IMR-90 (cell line): ENCODE results near the gene MGAT3. TPM values are rescaled to one million over a fixed set of nuclear protein-coding genes. Genes with fewer than 3 reads are reported as not detected.

ENCODE experiments used
- ATAC-seq: fragments of 200-7000 bp; cut with Tn5 transposase; 2 replicates; pipeline ENCODE4 v1.9.1; 2020; ENCODE audit warnings: low read depth, mild to moderate bottlenecking, moderate library complexity
- BruUV-seq: library from RNA; stranded (reverse); fragments of 400-500 nt; replicated peaks from 2 replicates; lab custom pipeline; 2021; lab: Mats Ljungman, UMichigan
- CTCF ChIA-PET: fragments of 300-600 bp; formaldehyde crosslinking; extraction: SDS; loops from one replicate; lab custom pipeline; 2021; ENCODE audit warnings: antibody characterized with exemption; lab: Yijun Ruan, JAX
- POLR2A ChIA-PET: fragments of 300-600 bp; sonication (Branson Sonifier 250); formaldehyde crosslinking; loops from one replicate; lab custom pipeline; 2022; ENCODE audit warnings: antibody characterized with exemption; ENCODE audit not compliant: unreplicated experiment; lab: Charles Lee
- DNase-seq: peaks from one replicate; pipeline ENCODE4 v3.0.0; 2013
- H2AFZ ChIP-seq: replicated peaks from 2 replicates; pipeline ENCODE3; 2013; ENCODE audit warnings: low read length, mild to moderate bottlenecking; ENCODE audit not compliant: poor library complexity
- H2AK5ac ChIP-seq: 2 replicates; pipeline ENCODE4 v1.6.1; 2013; ENCODE audit warnings: low read depth, low read length, inconsistent platforms
- H2AK9ac ChIP-seq: replicated peaks from 2 replicates; pipeline ENCODE3; 2013; ENCODE audit warnings: mild to moderate bottlenecking, low read depth, low read length, moderate library complexity; ENCODE audit not compliant: poor library complexity
- H2BK120ac ChIP-seq: 2 replicates; pipeline ENCODE4 v1.6.1; 2013; ENCODE audit warnings: low read depth, low read length, inconsistent platforms
- H2BK15ac ChIP-seq: 3 replicates; pipeline ENCODE4 v1.6.1; 2013; ENCODE audit warnings: low read depth, low read length, inconsistent platforms
- H2BK20ac ChIP-seq: 2 replicates; pipeline ENCODE4 v1.6.1; 2013; ENCODE audit warnings: low read depth, mild to moderate bottlenecking, inconsistent platforms, low read length, moderate library complexity
- H2BK5ac ChIP-seq: 2 replicates; pipeline ENCODE4 v1.6.1; 2013; ENCODE audit warnings: mild to moderate bottlenecking, low read depth, low read length, inconsistent platforms; ENCODE audit not compliant: poor library complexity, severe bottlenecking
- H3K14ac ChIP-seq: replicated peaks from 2 replicates; pipeline ENCODE4 v1.6.1; 2013; ENCODE audit warnings: low read depth, low read length, inconsistent platforms
- H3K18ac ChIP-seq: 2 replicates; pipeline ENCODE4 v1.6.1; 2013; ENCODE audit warnings: low read depth, low read length, control low read depth
- H3K23ac ChIP-seq: 2 replicates; pipeline ENCODE4 v1.6.1; 2013; ENCODE audit warnings: low read depth, low read length, inconsistent platforms
- H3K27ac ChIP-seq: 2 replicates; pipeline ENCODE4 v1.5.1; 2013; ENCODE audit warnings: mild to moderate bottlenecking, control low read depth, low read length; ENCODE audit not compliant: insufficient read depth
- H3K27me3 ChIP-seq: 2 replicates; pipeline ENCODE4 v1.6.1; 2013; ENCODE audit warnings: low read length; ENCODE audit not compliant: control insufficient read depth, insufficient read depth
- H3K36me3 ChIP-seq: 2 replicates; pipeline ENCODE4 v1.6.1; 2013; ENCODE audit warnings: low read length, mixed read lengths; ENCODE audit not compliant: control insufficient read depth, insufficient read depth
- H3K4ac ChIP-seq: 2 replicates; pipeline ENCODE4 v1.6.1; 2013; ENCODE audit warnings: low read depth, low read length, inconsistent platforms
- H3K4me1 ChIP-seq: 2 replicates; pipeline ENCODE4 v1.6.1; 2013; ENCODE audit warnings: low read length, mixed read lengths; ENCODE audit not compliant: control insufficient read depth, insufficient read depth
- H3K4me2 ChIP-seq: 2 replicates; pipeline ENCODE4 v1.6.1; 2013; ENCODE audit warnings: low read depth, mild to moderate bottlenecking, control low read depth, low read length, moderate library complexity
- H3K4me3 ChIP-seq: 2 replicates; pipeline ENCODE4 v1.5.1; 2013; ENCODE audit warnings: low read depth, mild to moderate bottlenecking, control low read depth, low read length, moderate library complexity; ENCODE audit not compliant: insufficient read depth
- H3K56ac ChIP-seq: 2 replicates; pipeline ENCODE4 v1.6.1; 2013; ENCODE audit warnings: low read length, inconsistent platforms; ENCODE audit not compliant: insufficient read depth; ENCODE audit errors: extremely low read depth
- H3K79me1 ChIP-seq, 2 experiments: 2 replicates each; pipeline ENCODE4 v1.6.1; 2013; ENCODE audit warnings: low read length in 2 of 2, inconsistent platforms in 1 of 2, low read depth in 1 of 2
- H3K9ac ChIP-seq: 2 replicates; pipeline ENCODE4 v1.6.1; 2013; ENCODE audit warnings: low read depth, low read length, control low read depth
- H3K9me1 ChIP-seq: 2 replicates; pipeline ENCODE4 v1.6.1; 2013; ENCODE audit warnings: low read length, inconsistent platforms; ENCODE audit not compliant: insufficient read depth
- H3K9me3 ChIP-seq: 2 replicates; pipeline ENCODE4 v1.6.1; 2013; ENCODE audit warnings: low read length; ENCODE audit not compliant: control insufficient read depth, insufficient read depth
- H4K20me1 ChIP-seq: 2 replicates; pipeline ENCODE4 v1.6.1; 2013; ENCODE audit warnings: low read length, inconsistent platforms; ENCODE audit not compliant: insufficient read depth
- H4K5ac ChIP-seq: 2 replicates; pipeline ENCODE4 v1.6.1; 2013; ENCODE audit warnings: mild to moderate bottlenecking, low read depth, low read length, control low read depth
- H4K8ac ChIP-seq, 2 experiments: 2 replicates each; pipeline ENCODE4 v1.6.1; 2013; ENCODE audit warnings: low read depth in 2 of 2, low read length in 2 of 2, control low read depth in 1 of 2, inconsistent platforms in 1 of 2
- H4K91ac ChIP-seq: 2 replicates; pipeline ENCODE4 v1.6.1; 2013; ENCODE audit warnings: low read depth, low read length, inconsistent platforms; ENCODE audit not compliant: insufficient read depth
- ELK1 ChIP-seq: fragments of 150-350 bp; IDR thresholded peaks from 2 replicates; pipeline ENCODE4 v1.6.1; 2016; ENCODE audit warnings: low read depth, mild to moderate bottlenecking, low read length, moderate library complexity, borderline replicate concordance
- MAZ ChIP-seq: IDR thresholded peaks from 2 replicates; pipeline ENCODE4 v1.6.1; 2012; ENCODE audit warnings: low read depth, mild to moderate bottlenecking, low read length, improper control_type of control experiment, moderate library complexity, borderline replicate concordance
- MXI1 ChIP-seq: IDR thresholded peaks from 2 replicates; pipeline ENCODE4 v1.6.1; 2012; ENCODE audit warnings: low read depth, mild to moderate bottlenecking, low read length, moderate library complexity, borderline replicate concordance
- POLR2A ChIP-seq: IDR thresholded peaks from 2 replicates; pipeline ENCODE4 v1.6.1; 2012; ENCODE audit warnings: mild to moderate bottlenecking, low read depth, low read length
- RAD21 ChIP-seq: IDR thresholded peaks from 2 replicates; pipeline ENCODE4 v1.6.1; 2012; ENCODE audit warnings: low read length, improper control_type of control experiment
- RCOR1 ChIP-seq: IDR thresholded peaks from 2 replicates; pipeline ENCODE4 v1.6.1; 2012; ENCODE audit warnings: mild to moderate bottlenecking, low read length, improper control_type of control experiment; ENCODE audit not compliant: insufficient replicate concordance
- USF2 ChIP-seq: fragments of 150-350 bp; IDR thresholded peaks from 2 replicates; pipeline ENCODE4 v1.6.1; 2017; ENCODE audit warnings: mild to moderate bottlenecking, antibody characterized with exemption, low read length, low read depth
- WGBS, 2 experiments: methylation state at CpG; one replicate each; pipeline versions ENCODE4 v1.1.5 to v1.1.7; 2013; ENCODE audit warnings: missing lambda C conversion rate in 2 of 2; ENCODE audit not compliant: insufficient read length in 1 of 2; ENCODE audit errors: extremely low coverage in 2 of 2; 5-methylcytosine and 5-hydroxymethylcytosine counted together
- dilution Hi-C: fragments of 300-500 bp; cut with HindIII; formaldehyde crosslinking; loops from one replicate; pipeline ENCODE4 v1.14.3; 2018; ENCODE audit warnings: low sequenced_read_pairs; ENCODE audit not compliant: unreplicated experiment
- in situ Hi-C: fragments of 300-500 bp; cut with MboI; formaldehyde crosslinking; loops from 3 replicates; pipeline ENCODE4 v1.14.3; 2019; ENCODE audit warnings: low sequenced_read_pairs, inconsistent platforms, mixed read lengths
- intact Hi-C: fragments of 100-400 bp; cut with micrococcal nuclease; formaldehyde crosslinking; loops from 2 replicates; pipeline ENCODE4 v1.10.0; 2022
- polyA plus RNA-seq, 3 experiments: library from polyadenylated mRNA; depleted of rRNA; stranded (reverse); fragments of >200 nt; gene quantifications; 2 replicates each; pipeline ENCODE4 v1.2.3, GENCODE V29; 2012; ENCODE audit warnings: low replicate concordance in 1 of 3
- total RNA-seq: library from RNA; depleted of rRNA; stranded (reverse); fragments of >200 nt; gene quantifications from 2 replicates; pipeline ENCODE4 v1.2.3, GENCODE V29; 2012

MGAT3 gene
- total and polyA plus RNA-seq, 2 of the 4 experiments (the other 2 are of a cell fraction), result 0.36 to 1.1 TPM

GRCh38 chr22:39501644-39502108 lies 44.9 kb downstream of the MGAT3 start (continued):
- TF ChIP-seq RCOR1, result no peak

- Histone ChIP-seq H4K20me1 (0 out of 2 replicates have a peak, but pooled peaks cover 11% of the 10 kb centered on the region), H3K9ac (peak within 1 kb of the TSS; percentile 85), H2AK5ac (peak within 1 kb of the TSS; percentile 52), H2AK9ac (peak within 1 kb of the TSS; percentile 91), H3K27ac (peak within 1 kb of the TSS; percentile 45), H3K14ac (peak within 1 kb of the TSS; percentile 61), H3K4me1 (peaks cover 10% of the 10 kb centered on the region), H3K18ac (no peak within 1 kb of the TSS; the same call in 1 of the 2 replicates), H4K5ac (peak within 1 kb of the TSS; percentile 44), H3K9me3 (no peaks in the 10 kb centered on the region), H2BK15ac (no peak within 1 kb of the TSS; the same call in 2 of the 3 replicates), H2AFZ (peak within 1 kb of the TSS; percentile 92), H3K4me3 (peak within 1 kb of the TSS; percentile 67), H3K79me1 (peaks cover 19 to 53% of the 10 kb centered on the region in 2 experiments), H3K4ac (peak within 1 kb of the TSS; percentile 75), H2BK120ac (peak within 1 kb of the TSS; percentile 54), H3K36me3 (peaks cover 24% of the 10 kb centered on the region), H4K91ac (peak within 1 kb of the TSS; percentile 38; the same call in 1 of the 2 replicates), H3K56ac (peak within 1 kb of the TSS; percentile 48; the same call in 1 of the 2 replicates), H3K27me3 (no peaks in the 10 kb centered on the region), H3K23ac (peak within 1 kb of the TSS; percentile 74; the same call in 1 of the 2 replicates), H2BK5ac (peak within 1 kb of the TSS; percentile 27), H3K9me1 (peaks cover 6% of the 10 kb centered on the region), H4K8ac (peak within 1 kb of the TSS; percentile 74 to 98), H2BK20ac (no peak within 1 kb of the TSS), H3K4me2 (peak within 1 kb of the TSS; percentile 94)
- TF ChIP-seq ELK1, result 0 out of 2 replicates have a peak, but pooled peaks have one; percentile 18
- TF ChIP-seq MXI1, result peak; percentile 95
- TF ChIP-seq MAZ, result peak; percentile 88
- TF ChIP-seq POLR2A, result no peak
- peak; percentile 69 for TF ChIP-seq USF2
- TF ChIP-seq RAD21, result no peak
- CTCF ChIA-PET, result no interaction called here
- intact Hi-C loops (loop anchor here (2.0 kb wide), 1 partner anchor 17 kb away; no protein-coding TSS in a partner anchor), dilution Hi-C loops (no loop called here), in situ Hi-C loops (no loop called here)
- WGBS, 2 experiments, result 0% methylated on average over 16 of the region's 58 CpGs; no CpG with 5 or more reads in 1 of the 2 experiments
- POLR2A ChIA-PET, result interaction anchor here (0.6 to 0.9 kb wide), 6 partner anchors 18 to 115 kb away, joined by 3 to 4 read pairs (median 4); partner anchors contain the start of gene ATF4
- peak; percentile 92 for DNase-seq
- BruUV-seq, result no TSS peak
- peak; percentile 97 for ATAC-seq
Measured at GRCh38 chr22:39502109-39502788, 45.4 kb downstream of the MGAT3 start, which contains the start of gene MIEF1. TSS of gene MIEF1 (plus strand) at chr22:39502290. CDS start at chr22:39511295, 9,005 bp downstream.
